GM12878 (cell line): ENCODE results near the gene LDB3. TPM values are rescaled to one million over a fixed set of nuclear protein-coding genes. Genes with fewer than 3 reads are reported as not detected.

ENCODE experiments used
- ATAC-seq: fragments of 200-7000 bp; cut with Tn5 transposase; 3 replicates; pipeline ENCODE4 v1.9.1; 2020; ENCODE audit warnings: mild to moderate bottlenecking, moderate library complexity
- BruUV-seq: library from RNA; stranded (reverse); fragments of 400-500 nt; replicated peaks from 2 replicates; lab custom pipeline; 2021; lab: Mats Ljungman, UMichigan
- CTCF ChIA-PET: fragments of 300-600 bp; sonication (Branson Sonifier 250); formaldehyde crosslinking; extraction: SDS; loops from one replicate; lab custom pipeline; 2021; ENCODE audit warnings: inconsistent platforms; lab: Yijun Ruan, JAX
- POLR2A ChIA-PET: fragments of 350-600 bp; formaldehyde crosslinking; extraction: SDS; loops from one replicate; lab custom pipeline; 2021; ENCODE audit warnings: inconsistent platforms; lab: Charles Lee
- RAD21 ChIA-PET: fragments of 300-600 bp; sonication (Branson Sonifier 250); formaldehyde crosslinking; loops from one replicate; lab custom pipeline; 2023; ENCODE audit warnings: antibody characterized with exemption; ENCODE audit not compliant: unreplicated experiment; lab: Charles Lee
- SMC1A ChIA-PET: fragments of 300-600 bp; sonication (Branson Sonifier 250); formaldehyde crosslinking; loops from one replicate; lab custom pipeline; 2023; ENCODE audit not compliant: unreplicated experiment, uncharacterized antibody; lab: Charles Lee
- DNase-seq: peaks from one replicate; pipeline ENCODE4 v3.0.0-alpha.2; 2011; ENCODE audit warnings: low read depth, low spot score
- FAIRE-seq: peaks from 3 replicates; lab custom pipeline; 2011; peaks lifted over from hg19 to GRCh38; lab: Jason Lieb, UNC
- H2AFZ ChIP-seq: 2 replicates; pipeline ENCODE4 v1.6.0; 2011; ENCODE audit warnings: low read depth, low read length, control low read depth; ENCODE audit not compliant: control insufficient read depth
- H3K27ac ChIP-seq: 2 replicates; pipeline ENCODE4 v1.5.1; 2011; ENCODE audit warnings: control low read depth; ENCODE audit not compliant: control insufficient read depth, insufficient read depth
- H3K27me3 ChIP-seq, 2 experiments: replicated peaks in 1 of 2; 2 replicates each; pipeline versions ENCODE4 v1.6.0 to v1.6.1; 2011; ENCODE audit warnings: low read length in 1 of 2; ENCODE audit not compliant: control insufficient read depth in 2 of 2, insufficient read depth in 2 of 2
- H3K36me3 ChIP-seq, 2 experiments: 2 replicates each; pipeline ENCODE4 v1.5.1; 2011; ENCODE audit warnings: low read length in 1 of 2; ENCODE audit not compliant: control insufficient read depth in 2 of 2, insufficient read depth in 2 of 2
- H3K4me1 ChIP-seq: 2 replicates; pipeline ENCODE4 v1.6.1; 2011; ENCODE audit warnings: mild to moderate bottlenecking, low read length, moderate library complexity, mixed read lengths; ENCODE audit not compliant: control insufficient read depth, insufficient read depth
- H3K4me2 ChIP-seq: 2 replicates; pipeline ENCODE4 v1.6.0; 2011; ENCODE audit warnings: control low read depth; ENCODE audit not compliant: control insufficient read depth, insufficient read depth
- H3K4me3 ChIP-seq: fragments of 200-600 bp; sonication (generic); 2 replicates; pipeline ENCODE4 v1.5.1; 2016
- H3K79me2 ChIP-seq: 2 replicates; pipeline ENCODE4 v1.6.0; 2011; ENCODE audit warnings: low read length; ENCODE audit not compliant: control insufficient read depth, insufficient read depth
- H3K9ac ChIP-seq: 2 replicates; pipeline ENCODE4 v1.8.0; 2011; ENCODE audit warnings: low read length, control low read depth, mixed read lengths; ENCODE audit not compliant: control insufficient read depth, insufficient read depth
- H3K9me3 ChIP-seq: replicated peaks from 3 replicates; pipeline ENCODE4 v1.5.1; 2011; ENCODE audit warnings: mild to moderate bottlenecking, low read length; ENCODE audit not compliant: control insufficient read depth, insufficient read depth
- H4K20me1 ChIP-seq: 2 replicates; pipeline ENCODE4 v1.6.0; 2011; ENCODE audit not compliant: control insufficient read depth, insufficient read depth
- BMI1 ChIP-seq: fragments of 450-650 bp; IDR thresholded peaks from 2 replicates; pipeline ENCODE4 v1.6.1; 2016; ENCODE audit warnings: mild to moderate bottlenecking, moderate library complexity, borderline replicate concordance
- CEBPB ChIP-seq, 2 experiments: fragments of 150-350 bp in 1 of 2; IDR thresholded peaks; 2 replicates each; pipeline ENCODE4 v1.6.1; 2012 to 2014; ENCODE audit warnings: low read depth in 2 of 2, low read length in 2 of 2, borderline replicate concordance in 1 of 2, inconsistent platforms in 1 of 2
- CREB1 ChIP-seq: IDR thresholded peaks from 2 replicates; pipeline ENCODE4 v1.6.1; 2012; ENCODE audit warnings: low read depth, mild to moderate bottlenecking, inconsistent platforms
- JUNB ChIP-seq: IDR thresholded peaks from 2 replicates; pipeline ENCODE4 v1.6.1; 2016; ENCODE audit warnings: antibody characterized with exemption, mild to moderate bottlenecking
- JUND ChIP-seq: IDR thresholded peaks from 2 replicates; pipeline ENCODE4 v1.6.1; 2012; ENCODE audit warnings: low read depth, mild to moderate bottlenecking, low read length, improper control_type of control experiment, moderate library complexity
- MTA2 ChIP-seq: fragments of 450-650 bp; IDR thresholded peaks from 2 replicates; pipeline ENCODE4 v1.6.1; 2016; ENCODE audit warnings: low read depth, mild to moderate bottlenecking, moderate library complexity
- MTA3 ChIP-seq: IDR thresholded peaks from 2 replicates; pipeline ENCODE4 v1.6.1; 2012; ENCODE audit warnings: low read length, inconsistent platforms, borderline replicate concordance
- SRF ChIP-seq, 2 experiments: IDR thresholded peaks; 2 replicates each; pipeline ENCODE4 v1.6.1; 2011; ENCODE audit warnings: low read depth in 2 of 2, low read length in 2 of 2, mild to moderate bottlenecking in 1 of 2, moderate library complexity in 1 of 2
- SUPT20H ChIP-seq: IDR thresholded peaks from 2 replicates; pipeline ENCODE4 v1.6.1; 2011; ENCODE audit warnings: low read depth, mild to moderate bottlenecking, low read length, moderate library complexity, borderline replicate concordance; ENCODE audit not compliant: control insufficient read depth
- TARDBP ChIP-seq: IDR thresholded peaks from 2 replicates; pipeline ENCODE4 v1.6.1; 2016; ENCODE audit warnings: borderline replicate concordance
- TCF12 ChIP-seq: IDR thresholded peaks from 2 replicates; pipeline ENCODE4 v1.6.1; 2011; ENCODE audit warnings: low read depth, mild to moderate bottlenecking, low read length
- ZSCAN29 ChIP-seq: fragments of 450-650 bp; IDR thresholded peaks from 2 replicates; pipeline ENCODE4 v1.6.1; 2017; ENCODE audit warnings: mild to moderate bottlenecking, moderate library complexity
- WGBS: methylation state at CpG from one replicate; pipeline ENCODE4 v1.1.6; 2016; ENCODE audit warnings: low lambda C conversion rate; ENCODE audit not compliant: insufficient replicate concordance, insufficient coverage; ENCODE audit errors: missing lambda C conversion rate; 5-methylcytosine and 5-hydroxymethylcytosine counted together
- in situ Hi-C: fragments of 300-500 bp; cut with MboI; formaldehyde crosslinking; loops from 9 replicates; pipeline ENCODE4 v1.14.3; 2018; ENCODE audit warnings: mixed read lengths
- intact Hi-C: fragments of 100-400 bp; cut with micrococcal nuclease; formaldehyde crosslinking; loops from one replicate; pipeline ENCODE4 v1.14.2; 2022; ENCODE audit not compliant: unreplicated experiment
- polyA plus RNA-seq, 11 experiments: library from polyadenylated mRNA; depleted of rRNA in 4 of 11; unstranded in 6 of 11; stranded (reverse) in 5 of 11; fragments of >200 nt; fragmentation: Nextera tagmentation in 4 of 11; fragmentation: Illumina TruSeq in 1 of 11; extraction: Ambion mirVana in 4 of 11; extraction: Trizol in 1 of 11; gene quantifications; 1 replicate in 1 of 11; 2 replicates in 10 of 11; pipeline versions ENCODE4 v1.2.1 to v1.2.3, GENCODE V29; 2011 to 2016; ENCODE audit warnings: inconsistent platforms in 2 of 11, missing spikeins in 2 of 11, low read depth in 1 of 11
- total RNA-seq, 4 experiments: library from RNA; depleted of rRNA in 3 of 4; stranded (reverse); fragments of >200 nt in 3 of 4; fragmentation: Illumina TruSeq in 1 of 4; extraction: Trizol in 1 of 4; gene quantifications; 2 replicates each; pipeline versions ENCODE4 v1.2.1 to v1.2.3, GENCODE V29; 2013 to 2021
- TF ChIP-seq, protein P1 (sequence below): IDR thresholded peaks from 2 replicates; pipeline ENCODE4 v1.6.1; 2012; ENCODE audit warnings: low read length, inconsistent platforms
- TF ChIP-seq, protein P2 (sequence below): fragments of 150-350 bp; IDR thresholded peaks from 2 replicates; pipeline ENCODE4 v1.6.1; 2016; ENCODE audit warnings: low read depth, low read length
- TF ChIP-seq, protein P3 (sequence below): IDR thresholded peaks from 2 replicates; pipeline ENCODE4 v1.6.1; 2011; ENCODE audit warnings: mild to moderate bottlenecking, low read depth, low read length, moderate library complexity; ENCODE audit not compliant: insufficient replicate concordance

The LDB3 gene
- total and polyA plus RNA-seq, 10 of the 15 experiments (the other 5 are each of a cell fraction or from before 2014, with no cell fraction given), result 0.02 to 0.07 (median 0.04) TPM; not detected in 1

DNA sequence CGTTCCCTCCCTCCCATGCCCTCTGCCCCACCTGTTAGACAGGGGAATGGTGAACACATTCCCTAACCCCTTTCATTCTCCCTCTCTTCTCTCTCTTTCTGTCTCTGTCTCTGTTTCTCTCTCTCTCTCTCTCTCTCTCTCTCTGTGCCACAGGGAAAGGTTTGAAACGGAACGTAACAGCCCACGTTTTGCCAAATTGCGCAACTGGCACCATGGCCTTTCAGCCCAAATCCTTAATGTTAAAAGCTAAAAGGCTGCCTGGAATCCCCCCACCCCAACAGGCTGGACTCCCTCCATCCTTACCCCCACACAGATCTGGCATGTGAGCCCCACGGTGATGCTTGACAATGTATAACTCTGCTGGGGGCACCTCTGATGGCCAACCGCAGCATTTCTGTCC is 30.8 kb downstream of the LDB3 start:
- POLR2A ChIA-PET, result no interaction called here

DNA sequence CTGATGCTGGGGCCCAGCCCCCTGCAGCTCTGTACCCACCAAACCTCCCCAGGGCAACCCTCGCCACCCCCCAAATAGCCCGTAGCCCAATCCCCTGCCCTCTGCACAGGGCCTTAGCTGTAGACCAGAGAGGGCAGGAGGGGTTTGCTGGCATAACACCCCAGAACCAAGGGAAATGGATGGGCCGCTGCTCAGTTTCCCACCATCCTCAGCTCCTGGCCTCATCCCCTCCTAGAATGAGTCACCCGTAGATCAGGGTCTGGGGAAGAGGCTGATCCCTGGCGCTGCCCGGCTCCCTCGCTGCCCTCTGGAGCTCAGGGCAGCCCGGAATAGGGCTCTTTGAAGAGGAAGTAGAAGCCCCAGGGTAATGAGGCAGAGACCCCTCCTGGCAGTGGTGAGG is 31.2 kb downstream of the LDB3 start:
- RAD21 ChIA-PET, result no interaction called here
- no peak overlapping the region for H3K9ac ChIP-seq
- peaks cover 0 to 2% of the 10 kb centered on the region in 2 experiments; a peak in 2 of 4 replicates for H3K27me3 ChIP-seq
- 44% methylated on average over 7 of the region's 8 CpGs for WGBS
- H3K4me1 ChIP-seq, result no peaks in the 10 kb centered on the region
- H3K4me2 ChIP-seq, result no peak overlapping the region
- no TSS peak for BruUV-seq
- no peaks in the 10 kb centered on the region for H3K36me3 ChIP-seq
- POLR2A ChIA-PET, result no interaction called here
- no peak overlapping the region for H3K4me3 ChIP-seq
- no peak for FAIRE-seq
- H2AFZ ChIP-seq, result no peak overlapping the region
- ATAC-seq, result no peak
- no peaks in the 10 kb centered on the region for H4K20me1 ChIP-seq
- SMC1A ChIA-PET, result interaction anchor here (0.8 kb wide), 1 partner anchor 62 kb away, joined by 3 read pairs; no protein-coding TSS in a partner anchor
- H3K79me2 ChIP-seq, result no peaks in the 10 kb centered on the region
- H3K27ac ChIP-seq, result no peak overlapping the region
- intact Hi-C loops, result no loop called here
- CTCF ChIA-PET, result interaction anchor here (0.7 to 1.3 kb wide), 3 partner anchors 10 to 206 kb away, joined by 3 to 4 read pairs (median 3); no protein-coding TSS in a partner anchor
- in situ Hi-C loops, result no loop called here
- no peaks in the 10 kb centered on the region for H3K9me3 ChIP-seq
- DNase-seq, result no peak
- TF ChIP-seq JUNB (no peak), ZSCAN29 (no peak), TARDBP (no peak), CEBPB (IDR thresholded peaks at IDR 0.05; ENCODE audit: borderline replicate concordance in 1 of 2, low read depth in 2 of 2, low read length in 2 of 2) (no peak), TCF12 (no peak), MTA3 (no peak)
- TF ChIP-seq, protein P1, sequence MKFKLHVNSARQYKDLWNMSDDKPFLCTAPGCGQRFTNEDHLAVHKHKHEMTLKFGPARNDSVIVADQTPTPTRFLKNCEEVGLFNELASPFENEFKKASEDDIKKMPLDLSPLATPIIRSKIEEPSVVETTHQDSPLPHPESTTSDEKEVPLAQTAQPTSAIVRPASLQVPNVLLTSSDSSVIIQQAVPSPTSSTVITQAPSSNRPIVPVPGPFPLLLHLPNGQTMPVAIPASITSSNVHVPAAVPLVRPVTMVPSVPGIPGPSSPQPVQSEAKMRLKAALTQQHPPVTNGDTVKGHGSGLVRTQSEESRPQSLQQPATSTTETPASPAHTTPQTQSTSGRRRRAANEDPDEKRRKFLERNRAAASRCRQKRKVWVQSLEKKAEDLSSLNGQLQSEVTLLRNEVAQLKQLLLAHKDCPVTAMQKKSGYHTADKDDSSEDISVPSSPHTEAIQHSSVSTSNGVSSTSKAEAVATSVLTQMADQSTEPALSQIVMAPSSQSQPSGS, result no peak
- TF ChIP-seq, protein P2, sequence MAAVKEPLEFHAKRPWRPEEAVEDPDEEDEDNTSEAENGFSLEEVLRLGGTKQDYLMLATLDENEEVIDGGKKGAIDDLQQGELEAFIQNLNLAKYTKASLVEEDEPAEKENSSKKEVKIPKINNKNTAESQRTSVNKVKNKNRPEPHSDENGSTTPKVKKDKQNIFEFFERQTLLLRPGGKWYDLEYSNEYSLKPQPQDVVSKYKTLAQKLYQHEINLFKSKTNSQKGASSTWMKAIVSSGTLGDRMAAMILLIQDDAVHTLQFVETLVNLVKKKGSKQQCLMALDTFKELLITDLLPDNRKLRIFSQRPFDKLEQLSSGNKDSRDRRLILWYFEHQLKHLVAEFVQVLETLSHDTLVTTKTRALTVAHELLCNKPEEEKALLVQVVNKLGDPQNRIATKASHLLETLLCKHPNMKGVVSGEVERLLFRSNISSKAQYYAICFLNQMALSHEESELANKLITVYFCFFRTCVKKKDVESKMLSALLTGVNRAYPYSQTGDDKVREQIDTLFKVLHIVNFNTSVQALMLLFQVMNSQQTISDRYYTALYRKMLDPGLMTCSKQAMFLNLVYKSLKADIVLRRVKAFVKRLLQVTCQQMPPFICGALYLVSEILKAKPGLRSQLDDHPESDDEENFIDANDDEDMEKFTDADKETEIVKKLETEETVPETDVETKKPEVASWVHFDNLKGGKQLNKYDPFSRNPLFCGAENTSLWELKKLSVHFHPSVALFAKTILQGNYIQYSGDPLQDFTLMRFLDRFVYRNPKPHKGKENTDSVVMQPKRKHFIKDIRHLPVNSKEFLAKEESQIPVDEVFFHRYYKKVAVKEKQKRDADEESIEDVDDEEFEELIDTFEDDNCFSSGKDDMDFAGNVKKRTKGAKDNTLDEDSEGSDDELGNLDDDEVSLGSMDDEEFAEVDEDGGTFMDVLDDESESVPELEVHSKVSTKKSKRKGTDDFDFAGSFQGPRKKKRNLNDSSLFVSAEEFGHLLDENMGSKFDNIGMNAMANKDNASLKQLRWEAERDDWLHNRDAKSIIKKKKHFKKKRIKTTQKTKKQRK, result no peak

More for the DNA sequence above, 30.8 kb downstream of the LDB3 start:
- RAD21 ChIA-PET, result no interaction called here
- intact Hi-C loops (no loop called here), in situ Hi-C loops (no loop called here)
- no peaks in the 10 kb centered on the region for H3K9me3 ChIP-seq
- no peak overlapping the region for H3K4me3 ChIP-seq
- 67% methylated on average over 7 of the region's 7 CpGs for WGBS
- CTCF ChIA-PET, result interaction anchor here (0.7 to 1.3 kb wide), 2 partner anchors 11 to 206 kb away, joined by 3 to 4 read pairs; no protein-coding TSS in a partner anchor
- H3K27ac ChIP-seq, result no peak overlapping the region
- TF ChIP-seq MTA2, result no peak
- TF ChIP-seq, protein P3, sequence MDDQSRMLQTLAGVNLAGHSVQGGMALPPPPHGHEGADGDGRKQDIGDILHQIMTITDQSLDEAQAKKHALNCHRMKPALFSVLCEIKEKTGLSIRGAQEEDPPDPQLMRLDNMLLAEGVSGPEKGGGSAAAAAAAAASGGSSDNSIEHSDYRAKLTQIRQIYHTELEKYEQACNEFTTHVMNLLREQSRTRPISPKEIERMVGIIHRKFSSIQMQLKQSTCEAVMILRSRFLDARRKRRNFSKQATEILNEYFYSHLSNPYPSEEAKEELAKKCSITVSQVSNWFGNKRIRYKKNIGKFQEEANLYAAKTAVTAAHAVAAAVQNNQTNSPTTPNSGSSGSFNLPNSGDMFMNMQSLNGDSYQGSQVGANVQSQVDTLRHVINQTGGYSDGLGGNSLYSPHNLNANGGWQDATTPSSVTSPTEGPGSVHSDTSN, result no peak
- no peak for TF ChIP-seq SUPT20H
- TF ChIP-seq BMI1, result no peak
- no peak for TF ChIP-seq CREB1
- no peak for TF ChIP-seq SRF (IDR thresholded peaks at IDR 0.05; ENCODE audit: low read depth in 2 of 2, low read length in 2 of 2)
- TF ChIP-seq JUND, result no peak
- SMC1A ChIA-PET, result interaction anchor here (0.8 kb wide), 1 partner anchor 62 kb away, joined by 3 read pairs; no protein-coding TSS in a partner anchor
- no peak overlapping the region for H2AFZ ChIP-seq
- BruUV-seq, result no TSS peak
- no peaks in the 10 kb centered on the region for H3K79me2 ChIP-seq
- no peak overlapping the region for H3K4me2 ChIP-seq
- no peaks in the 10 kb centered on the region for H4K20me1 ChIP-seq
- peaks cover 0 to 2% of the 10 kb centered on the region in 2 experiments; a peak in 2 of 4 replicates for H3K27me3 ChIP-seq
- no peak for FAIRE-seq
- H3K36me3 ChIP-seq, result no peaks in the 10 kb centered on the region
- ATAC-seq, result no peak
- DNase-seq, result no peak
- no peaks in the 10 kb centered on the region for H3K4me1 ChIP-seq
- H3K9ac ChIP-seq, result no peak overlapping the region
